Raji (cell line): ENCODE measurements around the gene DDX59.
A peak's percentile ranks its signal among the peaks of the same experiment; 100 is the strongest.

Experiments used
- POLR2A ChIP-seq: IDR thresholded peaks from 2 replicates; pipeline ENCODE4 v1.6.1; 2011; ENCODE audit warnings: low read depth, low read length, control low read depth; ENCODE audit not compliant: insufficient read depth

The DDX59 gene

DNA sequence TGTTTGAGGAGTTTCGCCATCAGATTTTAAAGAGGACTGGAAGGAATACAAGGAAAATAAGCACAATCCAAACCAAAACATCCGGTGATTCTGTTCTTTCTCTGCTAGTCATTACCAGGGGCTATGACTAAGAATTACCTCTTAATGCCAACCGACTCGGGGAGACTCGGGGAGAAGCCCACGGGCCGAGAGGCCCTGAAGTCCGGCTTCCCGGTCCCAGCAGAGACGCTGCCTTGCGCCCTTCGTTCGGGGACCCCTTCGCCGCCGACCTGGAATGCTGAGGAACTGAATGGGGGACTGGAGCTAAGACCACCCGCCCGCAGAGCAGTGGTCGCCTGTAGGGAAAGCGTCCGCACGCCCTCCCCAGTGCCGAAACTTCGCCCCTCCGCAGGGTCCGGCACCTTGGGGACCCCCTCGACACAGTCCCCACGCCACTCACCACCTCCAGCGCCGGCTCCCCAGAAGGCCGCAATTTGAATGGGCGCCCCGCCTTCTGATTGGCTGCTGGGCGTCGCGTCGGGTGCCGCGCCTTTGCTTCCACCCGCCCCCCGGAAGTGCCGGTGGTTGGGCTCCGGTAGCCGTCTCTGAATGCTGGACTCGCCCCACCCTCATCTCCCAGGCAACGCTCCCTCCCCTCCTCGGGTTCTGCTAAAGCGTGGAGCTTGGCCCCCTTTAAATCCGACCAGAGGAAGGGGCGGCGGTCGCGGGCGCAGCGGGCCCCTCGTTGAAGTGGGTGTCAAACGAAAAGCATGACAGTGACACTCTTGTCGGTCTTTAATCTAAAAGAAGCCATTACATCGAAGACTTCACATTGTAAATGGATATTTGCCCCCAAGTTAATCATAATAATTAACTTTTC, 49.2 kb downstream of the DDX59 start, which contains the start of gene KIF14:
Gene KIF14 (minus strand): TSS at position 479 of the 859 bp plus-strand sequence. CDS start 2,028 bp downstream, outside the sequence.
- TF ChIP-seq POLR2A, result peak; percentile 72

DNA sequence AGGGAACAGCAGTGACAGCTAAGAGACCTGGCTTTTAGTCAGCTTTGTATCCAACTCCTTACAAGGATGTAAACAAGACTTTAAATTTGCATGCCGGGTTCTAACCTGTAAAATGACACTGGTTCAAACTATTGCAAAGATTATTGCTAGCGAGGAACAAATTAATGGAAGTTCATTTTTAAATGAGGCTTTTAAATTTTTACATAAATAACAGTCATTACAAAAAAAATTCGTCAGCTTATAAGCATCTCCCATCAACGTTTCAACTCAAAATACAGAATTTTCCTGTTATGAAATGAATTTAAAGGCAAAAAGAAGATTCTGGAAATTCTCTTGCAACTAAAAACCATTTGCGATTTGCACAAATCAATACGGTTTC, 49.8 kb downstream of the DDX59 start:
- no peak for TF ChIP-seq POLR2A

DNA sequence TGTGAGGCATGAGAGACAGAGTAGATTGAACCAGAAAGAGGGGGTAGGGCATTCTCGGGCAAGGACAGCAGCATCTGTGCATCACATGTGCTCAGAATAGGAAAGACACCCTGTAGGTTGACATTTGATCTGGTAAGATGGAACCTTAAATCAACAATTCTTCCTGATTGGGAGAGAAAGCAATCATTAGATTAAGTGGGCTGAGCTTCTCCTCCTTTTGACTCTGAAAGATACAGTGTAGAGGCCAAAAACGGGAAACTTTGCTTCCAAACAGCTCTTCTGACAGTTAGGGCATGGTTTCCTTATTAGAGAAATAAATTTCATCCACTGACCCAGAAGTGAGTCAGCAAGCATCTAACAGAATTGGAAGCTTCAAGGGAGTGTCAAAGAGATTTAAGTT, 58.9 kb downstream of the DDX59 start:
- no peak for TF ChIP-seq POLR2A

DNA sequence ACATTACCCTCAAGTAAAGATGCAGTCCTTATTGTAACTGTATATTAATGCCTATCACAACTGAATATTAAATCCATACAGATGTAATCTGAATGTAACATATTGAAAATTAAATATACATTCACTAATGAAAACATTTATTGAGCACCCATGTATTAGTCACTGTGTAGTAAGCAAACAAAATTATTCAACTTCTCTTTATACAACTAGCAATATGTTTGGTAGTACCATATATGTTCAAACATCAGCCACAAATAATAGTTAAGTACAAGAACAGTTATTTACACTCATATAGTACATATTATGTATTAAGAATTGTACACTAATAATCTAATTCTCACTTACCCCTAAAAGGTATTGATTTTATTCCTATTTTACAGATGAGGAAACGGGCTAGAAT, 67.1 kb downstream of the DDX59 start:
- no peak for TF ChIP-seq POLR2A
